Fibroblast of skin of abdomen (primary cell): ENCODE results near the gene RRP1.
"Not testable (repeated sequence)": the region's sequence is repeated elsewhere in the genome, so short reads cannot be mapped to it uniquely, and the experiment has no call there.

Source experiments
- DNase-seq: peaks from one replicate; pipeline ENCODE4 v3.0.0-alpha.2; 2013

Gene RRP1

GRCh38 chr21:43819511-43820405, 30.4 kb downstream of the RRP1 start:
- no peak for DNase-seq

DNA sequence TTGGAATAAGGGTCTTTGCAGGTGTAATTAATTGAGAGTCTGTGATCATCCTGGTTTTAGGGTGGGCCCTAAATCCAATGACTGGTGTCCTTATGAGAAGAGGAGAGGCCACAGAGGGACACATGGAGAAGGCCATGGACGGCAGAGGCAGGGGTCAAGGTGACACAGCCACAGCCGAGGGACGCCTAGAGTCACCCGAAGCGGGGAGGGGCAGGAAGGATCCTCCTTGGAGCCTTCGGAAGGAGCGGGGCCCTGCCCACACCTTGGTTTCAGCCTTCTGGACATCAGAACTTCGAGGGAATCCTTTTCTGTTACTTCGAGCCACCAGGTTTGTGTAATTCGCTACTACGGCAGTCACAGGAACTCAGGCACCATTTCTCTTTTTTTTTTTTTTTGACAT, 31.1 kb downstream of the RRP1 start:
- DNase-seq: no peak

GRCh38 chr21:43822166-43822565, 32.8 kb downstream of the RRP1 start:
- not testable (repeated sequence) for DNase-seq

DNA sequence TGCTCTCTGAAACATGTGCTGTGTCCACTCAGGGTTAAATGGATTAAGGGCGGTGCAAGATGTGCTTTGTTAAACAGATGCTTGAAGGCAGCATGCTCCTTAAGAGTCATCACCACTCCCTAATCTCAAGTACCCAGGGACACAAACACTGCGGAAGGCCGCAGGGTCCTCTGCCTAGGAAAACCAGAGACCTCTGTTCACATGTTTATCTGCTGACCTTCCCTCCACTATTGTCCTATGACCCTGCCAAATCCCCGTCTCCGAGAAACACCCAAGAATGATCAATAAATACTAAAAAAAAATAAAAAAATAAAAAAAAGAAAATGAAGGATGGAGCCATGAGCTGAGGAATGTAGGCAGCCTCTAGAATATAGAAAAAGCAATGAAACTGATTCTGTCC, 33.4 kb downstream of the RRP1 start:
- not testable (repeated sequence) for DNase-seq

DNA sequence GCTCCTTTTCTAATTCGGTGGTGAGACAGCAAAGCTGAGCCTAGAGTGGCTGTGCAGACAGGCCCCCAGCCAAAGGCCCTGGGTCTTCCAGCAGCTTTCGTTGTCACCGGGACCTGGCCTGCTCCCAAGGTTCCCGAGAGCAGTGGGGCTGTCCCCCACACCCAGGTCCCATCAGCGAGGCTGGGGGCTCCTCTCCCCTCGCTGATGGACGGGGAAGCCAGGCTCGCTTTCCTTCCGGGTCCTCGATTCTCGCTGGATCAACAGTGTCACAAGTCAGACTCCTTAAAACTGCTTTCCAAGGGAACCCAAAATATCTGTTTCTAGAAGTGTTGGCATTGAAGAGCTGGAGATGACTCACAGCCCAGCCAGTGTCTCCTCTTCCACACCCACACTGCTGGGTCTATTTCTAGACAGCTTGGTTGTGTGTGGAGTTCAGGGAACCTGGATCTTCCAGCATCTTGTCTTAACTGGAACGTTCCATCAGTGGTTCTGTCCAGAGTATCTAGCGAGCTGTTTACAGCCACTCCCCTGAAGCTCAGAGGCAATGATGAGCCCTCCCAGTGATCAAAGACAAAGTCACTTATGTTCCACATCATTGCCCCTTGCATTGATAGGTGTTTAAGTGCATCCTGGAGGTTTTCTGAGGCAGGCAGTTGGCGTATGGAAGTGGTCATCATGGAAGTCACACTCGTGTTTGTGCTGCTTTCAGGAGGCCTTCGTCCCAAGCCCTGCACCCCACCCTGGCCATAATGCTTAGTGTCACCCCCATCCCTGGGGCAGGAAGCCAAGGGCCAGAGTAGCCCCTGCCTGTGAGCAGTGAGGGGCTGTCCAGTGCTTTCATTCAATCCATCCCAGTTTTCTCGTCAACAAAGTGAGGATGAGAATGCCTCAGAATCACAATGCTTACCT, 35.2 kb downstream of the RRP1 start:
- peak; percentile 35 for DNase-seq

DNA sequence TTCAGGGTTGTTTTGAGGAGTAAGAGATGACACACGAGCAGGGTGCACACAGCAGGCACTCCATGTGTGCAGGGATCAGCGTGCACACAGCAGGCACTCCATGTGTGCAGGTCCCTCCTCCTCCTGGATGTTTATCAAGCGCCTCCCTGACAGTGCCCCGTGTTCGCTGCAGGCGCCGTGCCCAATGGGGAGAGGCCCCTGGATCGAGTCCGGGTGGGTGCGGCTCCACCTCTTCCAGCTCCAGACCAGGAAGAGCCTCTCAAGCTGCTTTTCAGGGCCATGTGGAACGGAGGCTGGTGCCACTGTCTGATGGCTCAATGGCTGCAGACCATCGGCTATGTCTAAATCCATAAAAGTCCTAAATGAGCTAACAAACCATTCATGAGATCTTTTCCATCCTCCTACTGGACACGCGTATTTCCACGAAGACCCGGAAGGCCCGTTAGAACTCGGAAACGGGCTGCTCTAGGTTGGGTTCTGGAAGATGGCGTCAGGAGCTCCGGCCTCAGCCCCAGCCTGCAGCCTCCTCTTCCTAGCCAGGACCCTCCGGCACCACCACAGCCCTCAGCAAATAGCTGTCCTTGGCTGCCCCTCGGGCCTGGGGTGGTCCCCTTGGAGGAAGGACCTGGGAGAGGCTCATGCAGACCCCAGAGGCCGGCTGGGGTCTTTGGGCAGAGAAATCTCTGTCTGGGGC, 36.0 kb downstream of the RRP1 start:
- DNase-seq: no peak

- no peak for DNase-seq
Observed at GRCh38 chr21:43825936-43826622, 36.7 kb downstream of the RRP1 start.

GRCh38 chr21:43826623-43826974, 37.2 kb downstream of the RRP1 start:
- DNase-seq: no peak

DNA sequence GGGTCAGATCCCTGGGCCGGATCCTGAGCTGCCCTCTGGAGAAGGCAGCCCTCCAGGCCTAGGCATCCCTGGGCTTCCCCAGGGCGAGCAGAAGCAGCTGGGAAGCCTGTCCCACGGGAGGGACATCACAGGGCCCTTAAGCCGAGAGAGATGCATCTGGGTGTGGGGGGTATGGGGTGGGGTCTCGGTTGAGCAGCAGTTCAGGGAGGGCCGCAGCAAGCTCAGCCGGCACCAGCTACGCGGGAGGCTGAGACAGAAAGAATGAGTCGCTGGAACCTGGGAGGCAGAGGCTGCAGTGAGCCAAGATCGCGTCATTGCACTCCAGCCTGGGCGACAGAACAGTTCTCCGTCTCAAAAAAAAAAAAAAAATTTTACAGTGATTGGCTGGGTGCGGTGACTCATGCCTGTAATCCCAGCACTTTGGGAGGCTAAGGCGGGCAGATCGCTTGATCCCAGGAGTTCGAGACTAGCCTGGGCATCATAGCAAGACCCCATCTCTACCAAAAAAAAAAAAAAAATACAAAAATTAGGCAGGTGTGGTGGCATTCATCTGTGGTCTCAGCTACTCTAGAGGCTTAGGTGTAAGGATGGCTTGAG, 37.7 kb downstream of the RRP1 start:
- peak; percentile 72 for DNase-seq

- no peak for DNase-seq
Observed at GRCh38 chr21:43829161-43829560, 39.8 kb downstream of the RRP1 start.

DNA sequence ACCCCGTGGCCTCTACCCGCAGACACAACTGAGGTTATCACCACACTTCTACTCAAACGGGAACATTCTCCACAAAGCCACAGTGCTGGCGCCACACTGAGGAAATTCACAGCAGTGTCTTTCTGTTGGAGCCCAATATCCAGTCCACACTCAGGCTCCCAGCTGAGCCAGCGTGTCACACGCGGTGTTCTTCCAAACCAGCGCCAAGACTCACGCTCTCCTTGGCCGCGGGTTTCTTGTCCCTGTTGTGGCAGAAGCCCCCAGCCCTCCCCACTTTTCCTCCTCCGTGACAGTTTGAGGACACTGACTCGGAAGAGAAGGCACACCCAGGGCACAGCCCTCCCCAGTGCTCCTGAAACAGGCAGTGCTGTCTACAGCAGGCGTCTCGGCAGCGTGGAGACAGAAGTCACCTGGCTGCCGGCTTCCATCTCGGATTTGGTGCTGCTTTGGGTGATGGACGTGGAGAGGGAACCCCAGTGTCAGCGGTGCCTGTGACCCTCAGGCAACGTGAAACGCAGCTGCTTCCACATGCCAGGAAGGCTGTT, 40.3 kb downstream of the RRP1 start:
- no peak for DNase-seq

DNA sequence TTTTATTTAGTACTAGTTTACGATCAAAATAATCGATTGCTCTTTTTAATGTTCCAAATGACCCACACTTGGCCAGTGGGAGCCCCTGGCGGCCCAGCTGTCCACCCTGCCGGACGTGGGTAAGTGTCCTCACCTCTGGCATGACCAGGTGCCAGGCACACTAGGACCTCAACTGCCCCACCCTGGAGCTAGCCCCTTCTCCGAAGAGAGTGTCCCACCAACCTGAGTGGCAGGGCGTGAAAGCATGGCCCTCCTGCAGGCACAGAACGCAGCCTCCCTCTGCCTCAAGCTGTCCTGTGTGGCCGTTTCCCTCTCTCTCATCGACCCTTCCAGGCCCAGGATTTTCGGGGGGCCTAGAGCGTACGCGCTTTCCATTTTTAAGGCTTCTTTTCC, 42.8 kb downstream of the RRP1 start:
- no peak for DNase-seq

DNA sequence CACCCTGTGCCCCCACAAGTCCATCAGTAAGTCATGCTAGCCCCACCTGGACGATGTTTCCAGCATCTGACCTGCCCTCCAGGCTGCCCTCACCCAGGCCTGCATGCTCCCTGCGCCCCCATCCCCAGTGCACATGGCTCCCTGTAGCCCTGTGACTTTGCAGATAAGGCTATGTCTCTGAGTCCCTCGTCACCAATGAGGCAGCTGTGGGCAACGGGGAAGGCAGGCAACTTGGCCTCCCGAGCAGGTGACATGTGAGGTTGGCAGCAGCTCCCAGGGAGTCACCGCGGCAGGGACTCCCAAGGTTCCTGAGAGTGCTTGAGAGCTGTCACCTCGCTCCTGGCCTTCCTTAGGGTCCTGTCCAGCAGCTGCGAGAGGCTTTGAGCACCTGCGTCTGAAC, 43.3 kb downstream of the RRP1 start:
- no peak for DNase-seq

- DNase-seq: no peak
Observed at GRCh38 chr21:43834146-43834905, 44.9 kb downstream of the RRP1 start.

DNA sequence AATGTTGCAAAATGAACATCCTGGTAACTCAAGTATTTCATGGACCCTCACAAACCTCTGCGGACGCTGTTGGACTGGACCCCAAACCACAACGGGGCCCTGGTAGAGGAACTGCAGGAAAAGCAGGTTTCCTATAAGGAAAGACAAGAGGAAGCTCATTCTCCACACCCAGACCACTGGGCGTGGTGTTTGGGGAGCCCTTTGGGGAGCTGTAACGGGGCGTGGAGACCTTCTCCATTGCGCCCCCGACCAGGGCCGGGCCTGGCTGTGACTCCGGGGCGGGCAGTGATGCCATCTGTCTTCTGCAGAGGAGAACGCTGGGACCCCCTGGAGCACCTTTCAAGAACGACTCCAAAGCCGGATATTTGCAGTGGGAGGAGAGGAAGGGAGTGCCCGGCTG, 45.7 kb downstream of the RRP1 start:
- no peak for DNase-seq

DNA sequence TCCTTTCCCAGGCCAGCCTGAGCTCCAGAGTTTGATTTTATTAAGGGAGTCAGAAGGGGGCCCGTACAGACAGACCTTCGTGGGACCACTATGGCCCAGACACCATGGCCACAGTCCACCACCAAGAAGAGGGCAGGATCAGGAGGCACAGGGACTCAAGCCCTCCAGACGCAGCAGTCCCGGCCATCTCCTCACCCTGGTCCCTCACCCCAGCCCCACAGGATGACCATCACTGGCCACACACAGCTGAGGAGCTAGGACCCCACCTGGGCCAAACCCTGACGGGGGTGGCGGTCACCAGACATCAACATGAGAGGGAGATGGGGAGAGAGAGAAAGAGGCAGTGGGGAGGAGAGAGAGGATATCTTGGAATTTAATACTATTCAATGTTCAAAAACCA, 46.5 kb downstream of the RRP1 start:
- DNase-seq: no peak

GRCh38 chr21:43836616-43837015, 47.2 kb downstream of the RRP1 start:
- DNase-seq: no peak

DNA sequence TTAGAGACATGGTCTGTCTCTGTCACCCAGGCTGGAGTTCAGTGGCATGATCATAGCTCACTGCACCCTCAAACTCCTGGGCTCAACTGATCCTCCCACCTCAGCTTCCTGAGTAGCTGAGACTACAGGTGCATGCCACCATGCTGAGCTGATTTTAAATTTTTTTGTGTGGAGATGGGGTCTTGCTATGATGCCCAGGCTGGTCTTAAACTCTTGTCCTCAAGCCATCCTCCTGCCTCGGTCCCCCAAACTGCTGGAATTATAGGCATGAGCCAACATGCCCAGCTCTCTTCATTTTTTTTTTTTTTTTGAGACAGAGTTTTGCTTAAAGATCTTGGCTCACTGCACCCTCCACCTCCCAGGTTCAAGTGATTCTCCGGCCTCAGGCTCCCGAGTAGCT, 50.9 kb downstream of the RRP1 start:
- DNase-seq: no peak

DNA sequence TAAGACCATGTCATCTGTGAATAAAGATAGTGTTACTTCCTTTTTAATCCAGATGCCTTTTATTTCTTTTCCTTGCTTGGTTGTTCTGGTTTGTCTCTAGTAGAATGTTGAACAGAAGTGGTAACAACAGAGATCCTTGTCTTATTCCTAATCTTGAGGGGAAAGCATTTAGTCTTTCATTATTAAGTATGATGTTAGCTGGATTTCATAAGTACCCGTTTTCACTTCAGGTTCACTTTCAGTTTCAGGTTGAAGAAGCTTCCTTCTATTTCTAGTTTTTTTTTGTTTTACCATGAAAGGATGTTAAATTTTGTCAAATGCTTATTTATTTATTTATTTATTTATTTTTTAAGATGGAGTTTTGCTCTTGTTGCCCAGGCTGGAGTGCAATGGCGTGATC, 53.4 kb downstream of the RRP1 start:
- no peak for DNase-seq

DNA sequence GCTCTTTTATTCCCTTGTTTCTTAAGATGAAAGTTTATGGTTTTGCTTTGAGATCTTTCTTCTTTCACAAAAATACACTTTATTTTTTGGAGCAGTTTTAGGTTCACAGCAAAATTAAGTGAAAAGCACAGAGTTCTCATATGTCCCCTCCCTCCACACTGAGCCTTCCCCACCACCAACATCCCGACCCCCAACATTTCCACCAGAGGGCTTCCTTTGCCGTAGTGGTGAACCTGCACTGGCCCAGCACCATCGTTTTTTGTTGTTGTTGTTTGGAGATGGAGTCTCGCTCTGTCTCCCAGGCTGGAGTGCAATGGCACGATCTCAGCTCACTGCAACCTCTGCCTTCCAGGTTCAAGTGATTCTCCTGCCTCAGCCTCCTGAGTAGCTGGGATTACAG, 55.5 kb downstream of the RRP1 start:
- not testable (repeated sequence) for DNase-seq

- DNase-seq: no peak
Observed at GRCh38 chr21:43845386-43845785, 56.0 kb downstream of the RRP1 start.
